ENCODE data around the gene SIRT7.

GRCh38 chr17:81866440-81867169 is 51.4 kb downstream of the SIRT7 start:
- TF ChIP-seq EZH2 (IDR thresholded peaks at IDR 0.05; ENCODE audit: insufficient read depth, low read length) (no peak), CTCF (IDR thresholded peaks at IDR 0.05; ENCODE audit: insufficient read depth, low read depth, low read length) (no peak)
